Esophagus muscularis mucosa (tissue), 3 donors: Measurements from ENCODE around the gene OPRPN.

Source experiments
- POLR2AphosphoS5 ChIP-seq, 2 donors: sonication (generic); formaldehyde crosslinking; IDR thresholded peaks; one replicate each; pipeline ENCODE4 v1.6.1; 2017; ENCODE audit warnings: antibody characterized with exemption in 2 of 2
- TF ChIP-seq, protein P1 (sequence below), 3 experiments: fragments of 200-600 bp in 2 of 3; fragments of 450-650 bp in 1 of 3; sonication (generic) in 2 of 3; IDR thresholded peaks; one replicate each; pipeline ENCODE4 v1.5.1; 2017 to 2019; ENCODE audit warnings: antibody characterized with exemption in 3 of 3, mild to moderate bottlenecking in 2 of 3, moderate library complexity in 1 of 3

DNA sequence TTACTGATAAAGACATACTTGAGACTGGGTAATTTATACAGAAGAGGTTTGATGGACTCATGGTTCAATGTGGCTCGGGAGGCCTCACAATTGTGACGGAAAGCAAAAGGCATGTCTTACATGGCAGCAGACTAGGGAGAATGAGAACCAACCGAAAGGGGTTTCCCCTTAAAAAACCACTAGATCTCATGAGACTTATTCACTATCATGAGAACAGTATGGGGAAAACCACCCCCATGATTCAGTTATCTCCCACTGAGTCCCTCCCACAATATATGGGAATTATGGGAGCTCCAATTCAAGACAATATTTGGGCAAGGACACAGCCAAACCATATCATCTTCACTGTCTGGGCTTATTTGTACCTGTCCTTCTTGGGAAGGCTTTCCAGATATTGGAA, 51.5 kb downstream of the OPRPN start:
- TF ChIP-seq, protein P1, sequence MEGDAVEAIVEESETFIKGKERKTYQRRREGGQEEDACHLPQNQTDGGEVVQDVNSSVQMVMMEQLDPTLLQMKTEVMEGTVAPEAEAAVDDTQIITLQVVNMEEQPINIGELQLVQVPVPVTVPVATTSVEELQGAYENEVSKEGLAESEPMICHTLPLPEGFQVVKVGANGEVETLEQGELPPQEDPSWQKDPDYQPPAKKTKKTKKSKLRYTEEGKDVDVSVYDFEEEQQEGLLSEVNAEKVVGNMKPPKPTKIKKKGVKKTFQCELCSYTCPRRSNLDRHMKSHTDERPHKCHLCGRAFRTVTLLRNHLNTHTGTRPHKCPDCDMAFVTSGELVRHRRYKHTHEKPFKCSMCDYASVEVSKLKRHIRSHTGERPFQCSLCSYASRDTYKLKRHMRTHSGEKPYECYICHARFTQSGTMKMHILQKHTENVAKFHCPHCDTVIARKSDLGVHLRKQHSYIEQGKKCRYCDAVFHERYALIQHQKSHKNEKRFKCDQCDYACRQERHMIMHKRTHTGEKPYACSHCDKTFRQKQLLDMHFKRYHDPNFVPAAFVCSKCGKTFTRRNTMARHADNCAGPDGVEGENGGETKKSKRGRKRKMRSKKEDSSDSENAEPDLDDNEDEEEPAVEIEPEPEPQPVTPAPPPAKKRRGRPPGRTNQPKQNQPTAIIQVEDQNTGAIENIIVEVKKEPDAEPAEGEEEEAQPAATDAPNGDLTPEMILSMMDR (IDR thresholded peaks at IDR 0.05), result no peak
- no peak for TF ChIP-seq POLR2AphosphoS5 (IDR thresholded peaks at IDR 0.05)
